NCI-H1930 (cell line): ENCODE measurements around the gene ARHGEF28.

Experiments
- DNase-seq, 2 experiments: peaks; one replicate each; lab custom pipeline; 2025; lab: John Stamatoyannopoulos, UW

ARHGEF28 gene

DNA sequence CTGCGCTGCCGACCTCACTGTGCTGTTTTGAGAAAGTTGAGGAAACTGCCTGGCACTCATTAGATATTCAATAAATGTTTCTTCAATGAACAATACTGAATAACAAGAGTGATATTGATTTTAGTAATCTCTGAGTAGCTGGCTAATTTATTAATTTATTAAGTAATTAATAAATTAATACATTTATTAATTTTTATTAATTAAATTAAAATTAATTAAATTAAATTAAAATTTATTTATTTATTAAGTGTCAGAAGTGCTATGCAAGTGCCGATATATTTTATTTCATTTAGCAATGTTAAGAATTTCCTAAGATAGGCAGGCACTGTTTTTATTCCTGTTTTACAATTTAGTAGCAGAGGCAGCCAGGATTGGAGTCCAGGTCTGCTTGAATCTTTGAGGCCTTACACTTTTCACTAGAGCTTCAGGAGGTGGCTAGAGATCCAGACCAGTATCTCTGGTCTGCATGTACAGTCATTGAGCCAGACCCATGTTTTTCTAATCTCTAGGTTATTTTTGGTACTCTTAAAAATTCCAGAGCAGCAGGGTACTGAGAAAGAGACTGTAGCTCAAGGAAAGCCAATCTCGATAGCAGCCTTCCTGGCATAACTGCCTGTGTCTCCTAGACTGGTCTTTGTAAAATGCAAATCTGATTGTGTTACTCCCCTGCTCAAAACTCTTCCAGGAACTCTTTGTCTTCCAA is 109.2 kb downstream of the ARHGEF28 start:
- DNase-seq = no peak

DNA sequence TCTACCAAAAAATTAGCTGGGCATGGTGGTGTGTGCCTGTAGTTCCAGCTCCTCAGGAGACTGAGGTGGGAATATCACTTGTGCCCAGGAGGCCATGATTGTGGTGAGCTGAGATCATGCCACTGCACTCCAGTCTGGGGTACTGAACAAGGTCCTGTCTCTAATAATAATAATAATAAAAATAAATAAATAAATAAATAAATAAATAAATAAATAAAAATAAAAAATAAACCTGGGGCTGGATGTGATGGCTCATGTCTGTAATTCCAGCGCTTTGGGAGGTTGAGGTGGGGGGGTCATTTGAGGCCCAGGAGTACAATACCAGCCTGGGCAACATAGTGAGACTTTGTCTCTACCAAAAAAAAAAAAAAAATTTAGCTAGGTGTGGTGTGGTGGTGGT is 113.7 kb downstream of the ARHGEF28 start:
- DNase-seq = no peak

- DNase-seq = no peak
These were observed 114.3 kb downstream of the ARHGEF28 start for GRCh38 chr5:73740274-73740790.

GRCh38 chr5:73743161-73743560 is 117.2 kb downstream of the ARHGEF28 start:
- DNase-seq = no peak

GRCh38 chr5:73745836-73746235 is 119.8 kb downstream of the ARHGEF28 start:
- DNase-seq = no peak

GRCh38 chr5:73746608-73747007 is 120.6 kb downstream of the ARHGEF28 start:
- no peak for DNase-seq

- no peak for DNase-seq
These were observed 121.8 kb downstream of the ARHGEF28 start for GRCh38 chr5:73747696-73748380.

GRCh38 chr5:73748510-73749400 is 122.8 kb downstream of the ARHGEF28 start:
- DNase-seq = no peak

DNA sequence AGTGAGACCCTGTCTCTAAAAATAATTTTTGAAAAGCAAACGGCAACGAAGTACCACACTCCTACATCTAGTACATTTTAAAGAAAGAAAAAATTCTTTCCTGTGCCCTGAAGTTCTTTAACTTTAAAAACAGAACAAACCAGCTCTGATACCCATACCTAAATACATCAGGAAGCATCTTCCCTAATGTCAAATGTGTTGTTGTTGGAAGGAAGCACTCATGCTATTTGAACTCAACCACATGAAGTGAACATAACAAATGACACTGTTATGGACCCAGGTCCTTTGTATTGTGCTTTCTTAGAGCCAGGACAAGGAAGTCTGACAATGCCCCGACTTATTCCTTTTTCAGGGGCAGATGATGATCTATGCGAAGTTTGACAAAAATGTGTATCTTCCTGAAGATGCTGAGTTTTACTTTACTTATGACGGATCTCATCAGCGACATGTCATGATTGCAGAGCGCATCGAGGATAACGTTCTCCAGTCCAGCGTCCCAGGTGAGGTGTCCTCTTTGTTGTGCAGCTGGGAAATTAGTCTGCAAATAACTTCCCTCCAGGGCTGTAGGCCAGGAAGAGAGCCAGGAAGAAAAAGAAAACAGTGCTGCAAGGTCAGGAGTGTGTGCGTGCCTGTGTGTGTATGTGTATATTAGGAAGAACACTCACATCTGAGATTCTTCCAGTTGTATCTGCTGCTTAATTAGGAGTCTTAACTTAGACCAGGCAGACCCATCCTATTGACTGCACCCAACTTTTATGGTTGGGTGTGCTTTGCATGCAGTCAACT is 123.7 kb downstream of the ARHGEF28 start:
- no peak for DNase-seq

- no peak for DNase-seq
These were observed 125.4 kb downstream of the ARHGEF28 start for GRCh38 chr5:73751254-73751914.

DNA sequence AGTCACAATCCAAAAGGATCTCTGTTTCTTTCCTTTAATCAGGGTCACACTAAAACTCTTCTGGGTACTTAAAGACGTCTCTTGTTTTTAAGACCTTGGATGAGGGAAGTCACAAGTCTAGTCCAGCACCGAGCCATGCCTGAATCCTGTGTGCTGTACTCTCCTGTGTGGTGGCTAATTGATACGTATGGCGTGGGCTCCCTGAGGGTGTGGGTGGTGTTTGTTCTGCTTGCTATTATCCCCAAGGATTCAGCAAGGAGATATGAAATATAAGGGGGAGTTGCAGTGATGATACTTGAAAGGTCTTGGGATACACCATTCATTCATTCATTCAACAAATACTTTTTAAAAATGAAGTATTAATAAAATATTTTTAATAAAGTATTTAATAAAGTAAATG is 128.3 kb downstream of the ARHGEF28 start:
- no peak for DNase-seq

DNA sequence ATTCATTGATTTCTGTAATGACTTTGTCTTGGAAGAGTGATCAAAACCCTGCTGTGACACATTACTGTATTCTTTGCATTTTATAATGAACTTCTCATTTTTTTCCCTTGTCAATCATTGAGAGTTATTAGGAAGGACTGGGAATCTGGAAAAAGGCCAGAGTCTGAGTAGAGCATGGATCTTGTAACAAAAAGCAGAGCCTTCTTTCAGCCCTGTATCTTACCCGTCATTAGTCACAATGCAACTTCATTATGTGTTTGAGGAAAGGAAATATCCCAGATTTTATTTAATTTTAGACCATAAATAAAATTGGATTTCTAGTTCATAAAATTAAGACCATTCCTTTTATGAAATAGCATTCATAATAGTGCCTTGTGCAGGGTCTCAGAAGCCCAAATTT is 131.4 kb downstream of the ARHGEF28 start:
- no peak for DNase-seq

DNA sequence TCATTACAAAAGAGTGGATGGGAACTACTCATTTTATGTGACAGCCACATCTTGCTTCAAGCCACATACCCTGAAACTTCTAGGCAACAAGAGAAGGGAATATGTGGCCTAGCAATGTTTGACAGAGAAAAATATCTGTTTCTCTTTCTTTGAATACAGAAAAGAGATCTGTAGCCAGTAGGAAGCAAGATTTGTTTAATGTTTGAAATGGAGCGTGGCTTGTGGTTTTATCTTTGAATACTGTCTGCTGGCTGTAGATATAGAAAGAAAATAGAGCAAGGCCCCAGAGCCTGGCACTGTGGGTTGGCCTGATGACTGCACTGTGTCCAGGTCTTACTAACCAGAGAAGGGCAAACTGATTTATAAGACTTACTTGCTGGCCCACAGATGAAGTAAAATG is 133.8 kb downstream of the ARHGEF28 start:
- DNase-seq = no peak

- peak in 1 of 2 experiments; percentile 29 for DNase-seq
These were observed 137.5 kb downstream of the ARHGEF28 start for GRCh38 chr5:73763300-73764032.

DNA sequence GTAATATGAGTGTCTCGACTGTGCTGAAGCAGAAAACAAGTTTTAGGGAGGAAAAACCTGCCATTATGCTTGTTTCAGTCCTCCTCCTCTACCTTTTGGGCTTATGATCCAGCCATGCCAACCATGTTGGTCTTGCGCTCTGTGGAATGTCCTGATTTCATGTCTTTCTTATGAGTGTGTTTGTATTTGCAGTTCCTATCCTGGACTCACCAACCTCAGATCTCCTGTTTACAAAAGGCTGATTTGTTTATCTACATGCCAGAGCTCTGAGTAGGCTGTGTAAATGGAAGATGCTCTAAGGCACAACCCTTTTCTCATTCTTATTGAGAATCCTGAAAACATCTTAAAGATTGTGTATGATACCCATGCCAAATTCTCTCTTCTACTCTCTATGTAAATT is 138.6 kb downstream of the ARHGEF28 start:
- DNase-seq = no peak

DNA sequence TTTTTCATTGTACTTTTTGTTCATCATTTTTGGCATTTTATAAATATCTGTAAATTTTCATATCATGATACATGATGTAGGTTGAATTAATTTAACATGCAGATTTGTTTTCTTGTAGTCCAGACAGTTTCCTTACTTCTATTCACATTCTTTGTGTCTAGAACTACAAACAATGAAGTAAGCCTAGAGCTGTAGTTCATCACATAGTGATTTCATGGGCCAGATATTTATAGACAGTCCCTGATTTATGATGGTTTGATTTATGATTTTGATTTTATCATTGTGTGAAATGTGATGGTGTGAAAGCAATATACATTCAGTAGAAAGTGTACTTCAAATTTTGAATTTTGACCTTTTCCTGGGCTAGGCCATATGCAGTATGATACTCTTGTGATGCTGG is 139.0 kb downstream of the ARHGEF28 start:
- DNase-seq = no peak

DNA sequence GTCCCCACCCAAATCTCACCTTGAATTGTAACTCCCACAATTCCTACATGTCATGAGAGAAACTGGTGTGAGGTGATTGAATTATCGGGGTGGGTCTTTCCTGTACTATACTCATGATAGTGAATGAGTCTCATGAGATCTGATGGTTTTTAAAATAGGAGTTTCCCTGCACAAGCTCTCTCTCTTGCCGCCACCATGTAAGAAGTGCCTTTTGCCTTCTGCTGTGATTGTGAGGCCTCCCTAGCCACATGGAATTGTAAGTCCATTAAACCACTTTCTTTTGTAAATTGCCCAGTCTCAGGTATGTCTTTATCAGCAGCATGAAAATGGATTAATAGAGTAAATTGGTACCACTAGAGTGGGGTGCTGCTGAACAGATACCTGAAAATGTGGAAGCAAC is 140.9 kb downstream of the ARHGEF28 start:
- no peak for DNase-seq

- DNase-seq = no peak
These were observed 144.4 kb downstream of the ARHGEF28 start for GRCh38 chr5:73770172-73771025.

- DNase-seq = no peak
These were observed 148.9 kb downstream of the ARHGEF28 start for GRCh38 chr5:73774924-73775323.
